PC-3 (cell line): ENCODE measurements around the gene PLXNA2.

ENCODE experiments used
- CTCF ChIP-seq: fragments of 300-600 bp; sonication (generic); conservative IDR thresholded peaks from 2 replicates; pipeline ENCODE4 v1.5.1; 2017; ENCODE audit warnings: antibody characterized with exemption, low read depth, mild to moderate bottlenecking, low read length
- EZH2 ChIP-seq: fragments of 300-600 bp; sonication (generic); IDR thresholded peaks from one replicate; pipeline ENCODE4 v1.6.1; 2017; ENCODE audit warnings: antibody characterized with exemption, mild to moderate bottlenecking, low read length; ENCODE audit not compliant: unreplicated experiment

- TF ChIP-seq CTCF, result no peak
- no peak for TF ChIP-seq EZH2
Observed at GRCh38 chr1:208165659-208166058, 78.5 kb downstream of the PLXNA2 start.
